ENCODE data around the gene SOX5. TPM values are rescaled to one million over a fixed set of nuclear protein-coding genes. Genes with fewer than 3 reads are reported as not detected.

Gene SOX5
- total RNA-seq, 5 donors from 2014 or later (not counting 1 experiment from before 2014, with no cell fraction given): 0.10 to 1.1 (median 0.39) TPM; not detected in 1

GRCh38 chr12:23898121-23898520 lies 51.3 kb downstream of the SOX5 start:
- Mint-ChIP-seq H3K36me3 (no peaks in the 10 kb centered on the region), H3K9me3 (peaks cover 3 to 7% (median 5%) of the 10 kb centered on the region in 3 donors), H3K27me3 (no peaks in the 10 kb centered on the region), H3K27ac (no peak overlapping the region), H3K4me3 (no peak overlapping the region), H3K4me1 (no peaks in the 10 kb centered on the region)
- H3K9me3 ChIP-seq: no peaks in the 10 kb centered on the region
- no peak overlapping the region for H3K27ac ChIP-seq (ENCODE audit: low read length)
- ChIA-PET POLR2A (no interaction called here), CTCF (no interaction called here)
- no peaks in the 10 kb centered on the region for H3K4me1 ChIP-seq (ENCODE audit: control insufficient read depth in 1 of 2, extremely low read depth in 1 of 2, insufficient read depth in 2 of 2, low read length in 2 of 2)
- DNase-seq (no peak), ATAC-seq (replicated peaks in 1 of 4) (no peak)
- H3K4me3 ChIP-seq (ENCODE audit: control insufficient read depth in 1 of 2, extremely low read depth in 1 of 2, low read length in 1 of 2): no peak overlapping the region
- no CpG with 5 or more reads among the region's 1 CpG for WGBS (ENCODE audit: insufficient coverage)
- no peaks in the 10 kb centered on the region for H3K36me3 ChIP-seq (ENCODE audit: control insufficient read depth in 2 of 2, extremely low read depth in 1 of 2, insufficient read depth in 1 of 2, low read length in 1 of 2)
- H3K27me3 ChIP-seq (replicated peaks in 1 of 2; ENCODE audit: control insufficient read depth in 2 of 2, extremely low read depth in 1 of 2, insufficient read depth in 2 of 2, low read length in 1 of 2): no peaks in the 10 kb centered on the region

DNA sequence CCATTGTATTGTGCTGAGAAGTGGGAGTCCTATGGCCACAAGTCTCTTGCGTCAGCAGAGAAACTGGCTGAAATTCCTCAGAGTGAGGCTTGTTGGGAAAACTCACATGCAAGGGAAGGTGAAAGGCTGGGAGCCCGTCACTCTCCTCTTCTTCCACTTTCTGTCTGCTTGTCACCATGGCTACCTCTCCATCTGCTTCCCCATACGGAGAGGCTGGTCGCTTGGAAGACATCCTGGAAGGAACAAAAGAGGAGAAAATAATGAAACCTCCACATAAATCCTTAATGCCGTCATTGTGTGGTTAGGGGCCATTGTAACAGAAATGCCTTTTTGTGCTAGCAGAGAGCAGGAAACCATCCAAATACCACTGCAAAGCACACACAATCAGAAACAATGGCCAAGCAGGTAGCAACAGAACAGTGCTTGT lies 53.7 kb downstream of the SOX5 start:
- Mint-ChIP-seq H3K4me1 (no peaks in the 10 kb centered on the region), H3K27me3 (no peaks in the 10 kb centered on the region), H3K36me3 (no peaks in the 10 kb centered on the region), H3K27ac (no peak overlapping the region), H3K9me3 (peaks cover 0 to 3% (median 3%) of the 10 kb centered on the region in 3 donors), H3K4me3 (no peak overlapping the region)
- no peaks in the 10 kb centered on the region for H3K4me1 ChIP-seq (ENCODE audit: control insufficient read depth in 1 of 2, extremely low read depth in 1 of 2, insufficient read depth in 2 of 2, low read length in 2 of 2)
- no peaks in the 10 kb centered on the region for H3K9me3 ChIP-seq
- ChIA-PET CTCF (no interaction called here), POLR2A (no interaction called here)
- WGBS (ENCODE audit: insufficient coverage): 80% methylated on average over 1 of the region's 5 CpGs
- H3K4me3 ChIP-seq (ENCODE audit: control insufficient read depth in 1 of 2, extremely low read depth in 1 of 2, low read length in 1 of 2): no peak overlapping the region
- no peak overlapping the region for H3K27ac ChIP-seq (ENCODE audit: low read length)
- H3K27me3 ChIP-seq (replicated peaks in 1 of 2; ENCODE audit: control insufficient read depth in 2 of 2, extremely low read depth in 1 of 2, insufficient read depth in 2 of 2, low read length in 1 of 2): no peaks in the 10 kb centered on the region
- H3K36me3 ChIP-seq (ENCODE audit: control insufficient read depth in 2 of 2, extremely low read depth in 1 of 2, insufficient read depth in 1 of 2, low read length in 1 of 2): no peaks in the 10 kb centered on the region
- no peak for DNase-seq
- ATAC-seq (replicated peaks in 1 of 4): no peak

- Mint-ChIP-seq H3K36me3 (no peaks in the 10 kb centered on the region), H3K27me3 (no peaks in the 10 kb centered on the region), H3K4me3 (no peak overlapping the region), H3K27ac (no peak overlapping the region), H3K4me1 (no peaks in the 10 kb centered on the region), H3K9me3 (peaks cover 0 to 3% (median 3%) of the 10 kb centered on the region in 3 donors)
- ChIA-PET POLR2A (interaction anchor here in 1 of 2 donors (0.6 kb wide), 1 partner anchor 49 kb away, joined by 3 read pairs; no protein-coding TSS in a partner anchor), CTCF (interaction anchor here in 1 of 2 donors (0.6 kb wide), 1 partner anchor 127 kb away, joined by 3 read pairs; no protein-coding TSS in a partner anchor)
- no CpG with 5 or more reads among the region's 1 CpG for WGBS (ENCODE audit: insufficient coverage)
- H3K27me3 ChIP-seq (replicated peaks in 1 of 2; ENCODE audit: control insufficient read depth in 2 of 2, extremely low read depth in 1 of 2, insufficient read depth in 2 of 2, low read length in 1 of 2): no peaks in the 10 kb centered on the region
- H3K4me1 ChIP-seq (ENCODE audit: control insufficient read depth in 1 of 2, extremely low read depth in 1 of 2, insufficient read depth in 2 of 2, low read length in 2 of 2): no peaks in the 10 kb centered on the region
- no peaks in the 10 kb centered on the region for H3K9me3 ChIP-seq
- no peak overlapping the region for H3K27ac ChIP-seq (ENCODE audit: low read length)
- DNase-seq (no peak), ATAC-seq (replicated peaks in 1 of 4) (no peak)
- no peaks in the 10 kb centered on the region for H3K36me3 ChIP-seq (ENCODE audit: control insufficient read depth in 2 of 2, extremely low read depth in 1 of 2, insufficient read depth in 1 of 2, low read length in 1 of 2)
- H3K4me3 ChIP-seq (ENCODE audit: control insufficient read depth in 1 of 2, extremely low read depth in 1 of 2, low read length in 1 of 2): no peak overlapping the region
These were observed 55.9 kb downstream of the SOX5 start for GRCh38 chr12:23893611-23894010.

GRCh38 chr12:23891115-23891514 lies 58.4 kb downstream of the SOX5 start:
- WGBS (ENCODE audit: insufficient coverage): no CpG with 5 or more reads among the region's 3 CpGs
- no peaks in the 10 kb centered on the region for H3K27me3 Mint-ChIP-seq
- Histone ChIP-seq H3K9me3 (no peaks in the 10 kb centered on the region), H3K4me1 (ENCODE audit: control insufficient read depth in 1 of 2, extremely low read depth in 1 of 2, insufficient read depth in 2 of 2, low read length in 2 of 2) (no peaks in the 10 kb centered on the region), H3K27me3 (replicated peaks in 1 of 2; ENCODE audit: control insufficient read depth in 2 of 2, extremely low read depth in 1 of 2, insufficient read depth in 2 of 2, low read length in 1 of 2) (no peaks in the 10 kb centered on the region), H3K36me3 (ENCODE audit: control insufficient read depth in 2 of 2, extremely low read depth in 1 of 2, insufficient read depth in 1 of 2, low read length in 1 of 2) (no peaks in the 10 kb centered on the region), H3K27ac (ENCODE audit: low read length) (no peak overlapping the region), H3K4me3 (ENCODE audit: control insufficient read depth in 1 of 2, extremely low read depth in 1 of 2, low read length in 1 of 2) (no peak overlapping the region)
- H3K4me3 Mint-ChIP-seq: no peak overlapping the region
- no peak overlapping the region for H3K27ac Mint-ChIP-seq
- CTCF ChIA-PET: no interaction called here
- H3K4me1 Mint-ChIP-seq: no peaks in the 10 kb centered on the region
- H3K9me3 Mint-ChIP-seq: peaks cover 0 to 3% (median 3%) of the 10 kb centered on the region in 3 donors
- DNase-seq (no peak), ATAC-seq (replicated peaks in 1 of 4) (no peak)
- H3K36me3 Mint-ChIP-seq: no peaks in the 10 kb centered on the region
- POLR2A ChIA-PET: interaction anchor here in 1 of 2 donors (0.5 to 0.7 kb wide), 2 partner anchors 176 to 871 kb away, joined by 3 read pairs; no protein-coding TSS in a partner anchor

GRCh38 chr12:23889069-23889440 lies 60.4 kb downstream of the SOX5 start:
- Mint-ChIP-seq H3K27ac (no peak overlapping the region), H3K4me1 (no peaks in the 10 kb centered on the region), H3K4me3 (no peak overlapping the region), H3K36me3 (no peaks in the 10 kb centered on the region), H3K9me3 (peaks cover 0 to 3% (median 3%) of the 10 kb centered on the region in 3 donors), H3K27me3 (no peaks in the 10 kb centered on the region)
- ATAC-seq (replicated peaks in 1 of 4): no peak
- Histone ChIP-seq H3K36me3 (ENCODE audit: control insufficient read depth in 2 of 2, extremely low read depth in 1 of 2, insufficient read depth in 1 of 2, low read length in 1 of 2) (no peaks in the 10 kb centered on the region), H3K27ac (ENCODE audit: low read length) (no peak overlapping the region), H3K27me3 (replicated peaks in 1 of 2; ENCODE audit: control insufficient read depth in 2 of 2, extremely low read depth in 1 of 2, insufficient read depth in 2 of 2, low read length in 1 of 2) (no peaks in the 10 kb centered on the region), H3K4me1 (ENCODE audit: control insufficient read depth in 1 of 2, extremely low read depth in 1 of 2, insufficient read depth in 2 of 2, low read length in 2 of 2) (no peaks in the 10 kb centered on the region), H3K9me3 (no peaks in the 10 kb centered on the region), H3K4me3 (ENCODE audit: control insufficient read depth in 1 of 2, extremely low read depth in 1 of 2, low read length in 1 of 2) (no peak overlapping the region)
- 100% methylated on average over 1 of the region's 4 CpGs for WGBS (ENCODE audit: insufficient coverage)
- ChIA-PET CTCF (no interaction called here), POLR2A (no interaction called here)
- DNase-seq: no peak

DNA sequence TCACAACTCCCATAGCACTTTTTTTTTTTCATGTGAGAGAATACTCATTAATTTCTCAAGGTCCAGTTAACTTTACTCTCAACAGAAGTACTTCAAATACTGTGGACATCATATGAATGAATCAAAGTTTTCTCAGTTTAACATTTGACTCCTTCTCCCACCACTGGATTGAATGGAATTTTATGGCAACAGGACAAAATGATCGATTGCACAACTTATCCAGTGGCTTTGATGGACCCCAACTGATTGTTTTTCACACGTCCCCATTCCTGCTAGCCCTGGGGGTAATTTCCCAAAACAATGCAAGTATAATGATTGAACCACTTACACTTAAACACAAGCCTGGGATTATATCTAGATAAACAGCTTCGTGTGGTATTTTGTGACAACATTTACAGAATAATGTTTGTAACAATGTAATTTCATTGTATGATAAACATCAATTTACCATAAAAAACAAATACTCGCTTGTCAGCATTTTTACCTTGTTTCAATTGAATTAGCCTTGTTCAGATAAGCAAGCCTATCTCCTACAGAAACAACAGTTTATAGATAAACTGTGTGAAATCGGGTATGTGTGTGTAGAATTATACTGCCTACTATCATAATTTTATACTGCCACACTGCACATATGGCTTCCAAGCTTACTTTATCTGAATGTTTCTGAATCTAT lies 60.9 kb downstream of the SOX5 start:
- H3K9me3 ChIP-seq: no peaks in the 10 kb centered on the region
- WGBS (ENCODE audit: insufficient coverage): no CpG with 5 or more reads among the region's 5 CpGs
- no peak overlapping the region for H3K4me3 Mint-ChIP-seq
- no peaks in the 10 kb centered on the region for H3K4me1 ChIP-seq (ENCODE audit: control insufficient read depth in 1 of 2, extremely low read depth in 1 of 2, insufficient read depth in 2 of 2, low read length in 2 of 2)
- no peak for DNase-seq
- no peak overlapping the region for H3K4me3 ChIP-seq (ENCODE audit: control insufficient read depth in 1 of 2, extremely low read depth in 1 of 2, low read length in 1 of 2)
- POLR2A ChIA-PET: no interaction called here
- no peak overlapping the region for H3K27ac ChIP-seq (ENCODE audit: low read length)
- no peaks in the 10 kb centered on the region for H3K27me3 Mint-ChIP-seq
- H3K27me3 ChIP-seq (replicated peaks in 1 of 2; ENCODE audit: control insufficient read depth in 2 of 2, extremely low read depth in 1 of 2, insufficient read depth in 2 of 2, low read length in 1 of 2): no peaks in the 10 kb centered on the region
- H3K4me1 Mint-ChIP-seq: no peaks in the 10 kb centered on the region
- no peaks in the 10 kb centered on the region for H3K36me3 Mint-ChIP-seq
- CTCF ChIA-PET: no interaction called here
- peaks cover 0 to 2% (median 2%) of the 10 kb centered on the region in 3 donors for H3K9me3 Mint-ChIP-seq
- ATAC-seq (replicated peaks in 1 of 4): no peak
- no peak overlapping the region for H3K27ac Mint-ChIP-seq
- H3K36me3 ChIP-seq (ENCODE audit: control insufficient read depth in 2 of 2, extremely low read depth in 1 of 2, insufficient read depth in 1 of 2, low read length in 1 of 2): no peaks in the 10 kb centered on the region
